SK-N-SH (cell line): ENCODE data around the gene ETS1. TPM values are rescaled to one million over a fixed set of nuclear protein-coding genes. Genes with fewer than 3 reads are reported as not detected.

Experiments used
- CTCF ChIA-PET: fragments of 300-600, 350-600 bp; formaldehyde crosslinking; extraction: SDS; loops from one replicate; lab custom pipeline; 2021; lab: Yijun Ruan, JAX
- POLR2A ChIA-PET: fragments of 350-600 bp; sonication (Branson Sonifier 250); formaldehyde crosslinking; extraction: SDS; loops from one replicate; lab custom pipeline; 2020; ENCODE audit warnings: antibody characterized with exemption, inconsistent platforms; lab: Yijun Ruan, JAX
- DNase-seq: peaks from one replicate; pipeline ENCODE4 v3.0.0; 2012
- H2AFZ ChIP-seq: fragments of 200-600 bp; sonication (generic); 2 replicates; pipeline ENCODE4 v1.8.1; 2016; ENCODE audit warnings: antibody characterized with exemption, mild to moderate bottlenecking, low read depth
- H3F3A ChIP-seq: fragments of 200-600 bp; sonication (generic); replicated peaks from 2 replicates; pipeline ENCODE3; 2016; ENCODE audit warnings: antibody characterized with exemption, mild to moderate bottlenecking; ENCODE audit not compliant: insufficient read depth
- H3K27ac ChIP-seq, 2 experiments: fragments of 200-500 bp in 1 of 2; fragments of 200-600 bp in 1 of 2; sonication (Bioruptor generic) in 1 of 2; sonication (generic), shearing (Covaris generic) in 1 of 2; 2 replicates each; pipeline versions ENCODE4 v1.5.1 to v1.6.1; 2014 to 2016; ENCODE audit warnings: low read depth in 2 of 2, inconsistent platforms in 1 of 2, low read length in 1 of 2, mild to moderate bottlenecking in 1 of 2, mixed read lengths in 1 of 2
- H3K27me3 ChIP-seq: fragments of 200-600 bp; sonication (generic), shearing (Covaris generic); 2 replicates; pipeline ENCODE4 v1.6.1; 2016; ENCODE audit warnings: mixed run types; ENCODE audit not compliant: insufficient read depth
- H3K36me3 ChIP-seq, 2 experiments: fragments of 200-500 bp in 1 of 2; fragments of 200-600 bp in 1 of 2; sonication (Bioruptor generic) in 1 of 2; sonication (generic) in 1 of 2; replicated peaks in 1 of 2; 2 replicates each; pipeline versions ENCODE3 to v1.5.1; 2014 to 2016; ENCODE audit warnings: low read length in 1 of 2, mild to moderate bottlenecking in 1 of 2; ENCODE audit not compliant: insufficient read depth in 2 of 2, control insufficient read depth in 1 of 2
- H3K4me1 ChIP-seq, 2 experiments: fragments of 200-500 bp in 1 of 2; fragments of 200-600 bp in 1 of 2; sonication (Bioruptor generic) in 1 of 2; sonication (generic), shearing (Covaris generic) in 1 of 2; 2 replicates each; pipeline versions ENCODE4 v1.5.1 to v1.6.1; 2014 to 2016; ENCODE audit warnings: low read depth in 1 of 2, low read length in 1 of 2, mixed run types in 1 of 2; ENCODE audit not compliant: insufficient read depth in 2 of 2, control insufficient read depth in 1 of 2
- H3K4me2 ChIP-seq: fragments of 200-600 bp; sonication (generic), shearing (Covaris generic); 2 replicates; pipeline ENCODE4 v1.6.1; 2017; ENCODE audit warnings: mixed run types
- H3K4me3 ChIP-seq, 2 experiments: fragments of 200-500 bp in 1 of 2; fragments of 200-600 bp in 1 of 2; sonication (Bioruptor generic) in 1 of 2; sonication (generic), shearing (Covaris generic) in 1 of 2; 2 replicates each; pipeline versions ENCODE4 v1.5.1 to v1.8.1; 2014 to 2016; ENCODE audit warnings: low read depth in 2 of 2, inconsistent platforms in 1 of 2, low read length in 1 of 2, mild to moderate bottlenecking in 1 of 2, mixed read lengths in 1 of 2, moderate library complexity in 1 of 2
- H3K79me2 ChIP-seq: fragments of 200-600 bp; sonication (generic); 2 replicates; pipeline ENCODE4 v1.8.1; 2017; ENCODE audit warnings: mild to moderate bottlenecking; ENCODE audit not compliant: insufficient read depth
- H3K9ac ChIP-seq: fragments of 200-600 bp; sonication (generic); 2 replicates; pipeline ENCODE4 v1.6.1; 2017; ENCODE audit warnings: mixed run types
- H3K9me2 ChIP-seq: fragments of 200-600 bp; sonication (generic); 2 replicates; pipeline ENCODE4 v1.6.1; 2017; ENCODE audit warnings: mixed run types
- H3K9me3 ChIP-seq: fragments of 200-600 bp; sonication (generic); 2 replicates; pipeline ENCODE4 v1.6.1; 2017; ENCODE audit warnings: mixed run types, mild to moderate bottlenecking, moderate library complexity
- H4K20me1 ChIP-seq: fragments of 200-600 bp; sonication (generic); 2 replicates; pipeline ENCODE4 v1.6.1; 2017; ENCODE audit warnings: mild to moderate bottlenecking, mixed run types; ENCODE audit not compliant: insufficient read depth
- CTCF ChIP-seq: fragments of 200-600 bp; sonication (generic); IDR thresholded peaks from 2 replicates; pipeline ENCODE4 v1.6.1; 2017; ENCODE audit warnings: antibody characterized with exemption, mild to moderate bottlenecking, moderate library complexity
- EP300 ChIP-seq, 2 experiments: IDR thresholded peaks; 2 replicates each; pipeline versions ENCODE4 v1.4.0 to v1.6.1; 2012; ENCODE audit warnings: borderline replicate concordance in 1 of 2, low read depth in 1 of 2, low read length in 1 of 2
- EZH2phosphoT487 ChIP-seq: fragments of 200-600 bp; sonication (generic); IDR thresholded peaks from 2 replicates; pipeline ENCODE4 v1.6.1; 2017; ENCODE audit warnings: low read depth, mixed run types, mild to moderate bottlenecking, antibody characterized with exemption, moderate library complexity, borderline replicate concordance
- FOXM1 ChIP-seq: IDR thresholded peaks from 2 replicates; pipeline ENCODE4 v1.4.0; 2012; ENCODE audit warnings: low read depth, mild to moderate bottlenecking
- GABPA ChIP-seq: IDR thresholded peaks from 2 replicates; pipeline ENCODE4 v1.4.0; 2012; ENCODE audit warnings: low read depth, mild to moderate bottlenecking
- GATA2 ChIP-seq: sonication (generic); formaldehyde crosslinking; IDR thresholded peaks from 2 replicates; pipeline ENCODE4 v1.5.0; 2020; ENCODE audit warnings: mild to moderate bottlenecking, missing genetic modification reagents
- JUND ChIP-seq: IDR thresholded peaks from 2 replicates; pipeline ENCODE4 v1.4.0; 2012
- MAX ChIP-seq: IDR thresholded peaks from 2 replicates; pipeline ENCODE4 v1.4.0; 2012; ENCODE audit warnings: low read depth
- MXI1 ChIP-seq: IDR thresholded peaks from 2 replicates; pipeline ENCODE4 v1.6.1; 2012; ENCODE audit warnings: mild to moderate bottlenecking, low read depth, low read length, improper control_type of control experiment
- NFIC ChIP-seq: IDR thresholded peaks from 2 replicates; pipeline ENCODE4 v1.4.0; 2012; ENCODE audit warnings: borderline replicate concordance
- NRF1 ChIP-seq: IDR thresholded peaks from 2 replicates; pipeline ENCODE4 v1.6.1; 2012; ENCODE audit warnings: low read depth, mild to moderate bottlenecking, low read length
- PBX3 ChIP-seq: IDR thresholded peaks from 2 replicates; pipeline ENCODE4; 2012
- RFX5 ChIP-seq: IDR thresholded peaks from 2 replicates; pipeline ENCODE4 v1.6.1; 2012; ENCODE audit warnings: mild to moderate bottlenecking, improper control_type of control experiment, low read length
- SIN3A ChIP-seq: IDR thresholded peaks from 2 replicates; pipeline ENCODE4 v1.6.1; 2012; ENCODE audit warnings: low read depth, mild to moderate bottlenecking, low read length, moderate library complexity, borderline replicate concordance
- SMC3 ChIP-seq: IDR thresholded peaks from 2 replicates; pipeline ENCODE4 v1.6.1; 2012; ENCODE audit warnings: low read depth, low read length, improper control_type of control experiment
- TAF1 ChIP-seq: IDR thresholded peaks from 2 replicates; pipeline ENCODE4 v1.6.1; 2012; ENCODE audit warnings: low read depth, mild to moderate bottlenecking, low read length, moderate library complexity, borderline replicate concordance
- TCF12 ChIP-seq: IDR thresholded peaks from 2 replicates; pipeline ENCODE4 v1.4.0; 2012
- USF1 ChIP-seq: IDR thresholded peaks from 2 replicates; pipeline ENCODE4 v1.4.0; 2012; ENCODE audit warnings: low read depth, borderline replicate concordance
- YY1 ChIP-seq: IDR thresholded peaks from 2 replicates; pipeline ENCODE4 v1.4.0; 2012; ENCODE audit warnings: low read depth, mild to moderate bottlenecking
- WGBS: methylation state at CpG from one replicate; pipeline ENCODE4 v1.1.6; 2017; ENCODE audit warnings: low lambda C conversion rate; 5-methylcytosine and 5-hydroxymethylcytosine counted together
- polyA plus RNA-seq, 3 experiments: library from polyadenylated mRNA; depleted of rRNA; stranded (reverse); fragments of >200 nt; gene quantifications; 2 replicates each; pipeline ENCODE4 v1.2.3, GENCODE V29; 2012

Gene ETS1
- polyA plus RNA-seq, 1 of the 3 experiments (the other 2 are of a cell fraction) = 14.5 TPM

- H4K20me1 ChIP-seq = no peaks in the 10 kb centered on the region
- CTCF ChIA-PET = interaction anchor here (1.0 to 3.9 kb wide), 6 partner anchors 10 to 452 kb away, joined by 3 to 15 read pairs (median 4); no protein-coding TSS in a partner anchor
- no peak for DNase-seq
- no peaks in the 10 kb centered on the region for H3F3A ChIP-seq
- H3K9me2 ChIP-seq = no peaks in the 10 kb centered on the region
- 80% methylated on average over 6 of the region's 6 CpGs for WGBS
- H3K27me3 ChIP-seq = no peaks in the 10 kb centered on the region; the same call in 1 of the 2 replicates
- H3K9ac ChIP-seq = no peak overlapping the region
- no peak overlapping the region for H3K4me3 ChIP-seq
- H3K79me2 ChIP-seq = no peaks in the 10 kb centered on the region
- no peak overlapping the region for H3K27ac ChIP-seq
- no peak overlapping the region for H2AFZ ChIP-seq
- peaks cover 0 to 16% of the 10 kb centered on the region in 2 experiments; a peak in 2 of 4 replicates for H3K4me1 ChIP-seq
- POLR2A ChIA-PET = no interaction called here
- TF ChIP-seq TAF1 (no peak), TCF12 (no peak), JUND (no peak)
- H3K4me2 ChIP-seq = no peak overlapping the region
- no peaks in the 10 kb centered on the region for H3K9me3 ChIP-seq
- H3K36me3 ChIP-seq = no peaks in the 10 kb centered on the region
Measured at GRCh38 chr11:128609785-128610184, 22.4 kb upstream of the ETS1 start.

- Histone ChIP-seq H4K20me1 (no peaks in the 10 kb centered on the region), H3K4me2 (no peak overlapping the region), H3K9me2 (no peaks in the 10 kb centered on the region), H3K79me2 (no peaks in the 10 kb centered on the region), H3K4me1 (peaks cover 0 to 16% of the 10 kb centered on the region in 2 experiments; a peak in 2 of 4 replicates), H3F3A (no peaks in the 10 kb centered on the region), H2AFZ (no peak overlapping the region), H3K27me3 (no peaks in the 10 kb centered on the region; the same call in 1 of the 2 replicates), H3K9ac (no peak overlapping the region), H3K27ac (no peak overlapping the region), H3K9me3 (no peaks in the 10 kb centered on the region), H3K36me3 (no peaks in the 10 kb centered on the region), H3K4me3 (no peak overlapping the region)
- CTCF ChIA-PET = interaction anchor here (0.6 to 3.9 kb wide), 3 partner anchors 10 to 319 kb away, joined by 3 to 15 read pairs (median 4); no protein-coding TSS in a partner anchor
- no peak for DNase-seq
- POLR2A ChIA-PET = no interaction called here
- WGBS = 74% methylated on average over 10 of the region's 10 CpGs
- no peak for TF ChIP-seq PBX3
- no peak for TF ChIP-seq SMC3
- TF ChIP-seq NRF1 = no peak
- no peak for TF ChIP-seq SIN3A
- TF ChIP-seq CTCF = no peak
- no peak for TF ChIP-seq GABPA
- no peak for TF ChIP-seq USF1
- no peak for TF ChIP-seq NFIC
- TF ChIP-seq MXI1 = no peak
- no peak for TF ChIP-seq RFX5
- no peak for TF ChIP-seq FOXM1
- no peak for TF ChIP-seq GATA2 (CRISPR knock-in tag)
- no peak for TF ChIP-seq YY1
- no peak for TF ChIP-seq MAX
- no peak for TF ChIP-seq EZH2phosphoT487
- TF ChIP-seq EP300 (IDR thresholded peaks at IDR 0.05; ENCODE audit: borderline replicate concordance in 1 of 2, low read depth in 1 of 2, low read length in 1 of 2) = no peak
Measured at GRCh38 chr11:128608746-128609407, 21.5 kb upstream of the ETS1 start.
